ENCODE measurements around the gene MSLN. TPM values are rescaled to one million over a fixed set of nuclear protein-coding genes. Genes with fewer than 3 reads are reported as not detected.

The MSLN gene
- total RNA-seq, 6 experiments from 2014 or later, result 0.25 TPM; not detected in 5

DNA sequence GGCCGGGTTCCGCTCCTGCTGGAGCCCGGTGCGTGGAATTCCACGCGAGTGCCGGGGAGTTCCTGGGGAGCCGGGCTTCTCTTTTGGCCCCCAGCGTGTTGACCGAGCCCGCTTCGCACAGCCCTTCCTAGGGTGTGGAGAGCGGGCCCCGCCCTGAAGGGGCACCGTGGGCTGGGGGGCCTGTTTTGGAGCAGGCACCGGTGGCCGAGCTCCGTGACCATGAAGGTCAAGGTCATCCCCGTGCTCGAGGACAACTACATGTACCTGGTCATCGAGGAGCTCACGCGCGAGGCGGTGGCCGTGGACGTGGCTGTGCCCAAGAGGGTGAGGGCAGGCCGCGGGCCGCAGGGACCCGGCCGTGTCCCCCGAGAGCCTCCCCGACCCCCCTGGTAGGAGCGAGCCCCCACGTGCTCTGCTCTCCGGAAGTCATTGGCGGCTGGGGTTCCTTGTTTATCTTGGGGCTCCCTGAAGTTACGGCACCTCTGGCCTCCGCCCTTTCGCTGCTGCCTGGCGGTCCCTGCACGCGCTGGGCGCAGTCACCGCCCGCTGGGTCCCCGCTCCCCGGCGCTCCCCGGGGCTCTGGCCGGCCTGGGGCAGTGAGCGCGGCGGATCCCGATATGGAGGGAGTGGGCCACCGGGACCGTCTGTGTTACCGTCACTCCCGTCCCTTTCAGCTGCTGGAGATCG lies 33.1 kb upstream of the MSLN start:
- TF ChIP-seq, protein P1, sequence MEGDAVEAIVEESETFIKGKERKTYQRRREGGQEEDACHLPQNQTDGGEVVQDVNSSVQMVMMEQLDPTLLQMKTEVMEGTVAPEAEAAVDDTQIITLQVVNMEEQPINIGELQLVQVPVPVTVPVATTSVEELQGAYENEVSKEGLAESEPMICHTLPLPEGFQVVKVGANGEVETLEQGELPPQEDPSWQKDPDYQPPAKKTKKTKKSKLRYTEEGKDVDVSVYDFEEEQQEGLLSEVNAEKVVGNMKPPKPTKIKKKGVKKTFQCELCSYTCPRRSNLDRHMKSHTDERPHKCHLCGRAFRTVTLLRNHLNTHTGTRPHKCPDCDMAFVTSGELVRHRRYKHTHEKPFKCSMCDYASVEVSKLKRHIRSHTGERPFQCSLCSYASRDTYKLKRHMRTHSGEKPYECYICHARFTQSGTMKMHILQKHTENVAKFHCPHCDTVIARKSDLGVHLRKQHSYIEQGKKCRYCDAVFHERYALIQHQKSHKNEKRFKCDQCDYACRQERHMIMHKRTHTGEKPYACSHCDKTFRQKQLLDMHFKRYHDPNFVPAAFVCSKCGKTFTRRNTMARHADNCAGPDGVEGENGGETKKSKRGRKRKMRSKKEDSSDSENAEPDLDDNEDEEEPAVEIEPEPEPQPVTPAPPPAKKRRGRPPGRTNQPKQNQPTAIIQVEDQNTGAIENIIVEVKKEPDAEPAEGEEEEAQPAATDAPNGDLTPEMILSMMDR (IDR thresholded peaks at IDR 0.05), result no peak
- TF ChIP-seq POLR2A (IDR thresholded peaks at IDR 0.05), result no peak
- H3K4me3 ChIP-seq, result peak overlapping the region; percentile 18 to 40 (median 25)
- no peak for ATAC-seq
- peak in 1 of 3 donors; percentile 32 for DNase-seq
- peaks cover 0 to 3% (median 0%) of the 10 kb centered on the region in 4 donors for H3K36me3 ChIP-seq
- peaks cover 0 to 15% (median 0%) of the 10 kb centered on the region in 4 donors for H3K4me1 ChIP-seq
- H3K27ac ChIP-seq, result no peak overlapping the region
- no peaks in the 10 kb centered on the region for H3K27me3 ChIP-seq
- WGBS (ENCODE audit: insufficient coverage, low coverage, low lambda C conversion rate, missing lambda C conversion rate), result no CpG with 5 or more reads among the region's 61 CpGs
- no peaks in the 10 kb centered on the region for H3K9me3 ChIP-seq
- intact Hi-C loops (cut with DNase I), result no loop called here

DNA sequence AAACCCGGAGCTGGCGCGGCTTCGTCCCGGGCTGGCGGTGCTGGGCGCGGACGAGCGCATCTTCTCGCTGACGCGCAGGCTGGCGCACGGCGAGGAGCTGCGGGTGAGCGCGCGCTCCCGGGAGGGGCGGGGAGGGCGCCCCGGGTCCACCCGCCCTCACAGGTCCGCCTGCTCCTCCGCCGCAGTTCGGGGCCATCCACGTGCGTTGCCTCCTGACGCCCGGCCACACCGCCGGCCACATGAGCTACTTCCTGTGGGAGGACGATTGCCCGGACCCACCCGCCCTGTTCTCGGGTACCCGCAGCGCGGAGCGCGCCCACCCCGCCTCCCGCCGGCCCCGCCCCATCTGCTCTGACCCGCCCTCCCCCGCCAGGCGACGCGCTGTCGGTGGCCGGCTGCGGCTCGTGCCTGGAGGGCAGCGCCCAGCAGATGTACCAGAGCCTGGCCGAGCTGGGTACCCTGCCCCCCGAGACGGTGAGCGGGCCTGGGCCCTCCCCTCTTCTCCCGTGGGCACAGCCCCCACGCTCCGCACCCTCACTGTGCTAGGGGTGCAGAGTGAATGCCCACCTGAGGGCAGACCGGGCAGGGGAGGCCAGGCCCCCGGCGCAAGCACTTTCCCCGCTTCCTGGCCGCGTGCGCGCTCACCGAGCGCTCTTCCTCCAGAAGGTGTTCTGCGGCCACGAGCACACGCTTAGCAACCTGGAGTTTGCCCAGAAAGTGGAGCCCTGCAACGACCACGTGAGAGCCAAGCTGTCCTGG lies 32.2 kb upstream of the MSLN start:
- no peak overlapping the region for H3K27ac ChIP-seq
- TF ChIP-seq, protein P1 (IDR thresholded peaks at IDR 0.05), result no peak
- no peak for TF ChIP-seq POLR2A (IDR thresholded peaks at IDR 0.05)
- peaks cover 0 to 15% (median 0%) of the 10 kb centered on the region in 4 donors for H3K4me1 ChIP-seq
- peaks cover 0 to 3% (median 0%) of the 10 kb centered on the region in 4 donors for H3K36me3 ChIP-seq
- H3K9me3 ChIP-seq, result no peaks in the 10 kb centered on the region
- no peaks in the 10 kb centered on the region for H3K27me3 ChIP-seq
- peak overlapping the region; percentile 18 to 40 (median 25) for H3K4me3 ChIP-seq
- intact Hi-C loops (cut with DNase I), result no loop called here
- ATAC-seq, result peak; percentile 43 to 53 (median 44)
- peak in 2 of 3 donors; percentile 57 to 59 for DNase-seq
- WGBS (ENCODE audit: insufficient coverage, low coverage, low lambda C conversion rate, missing lambda C conversion rate), result 5% methylated on average over 19 of the region's 80 CpGs

DNA sequence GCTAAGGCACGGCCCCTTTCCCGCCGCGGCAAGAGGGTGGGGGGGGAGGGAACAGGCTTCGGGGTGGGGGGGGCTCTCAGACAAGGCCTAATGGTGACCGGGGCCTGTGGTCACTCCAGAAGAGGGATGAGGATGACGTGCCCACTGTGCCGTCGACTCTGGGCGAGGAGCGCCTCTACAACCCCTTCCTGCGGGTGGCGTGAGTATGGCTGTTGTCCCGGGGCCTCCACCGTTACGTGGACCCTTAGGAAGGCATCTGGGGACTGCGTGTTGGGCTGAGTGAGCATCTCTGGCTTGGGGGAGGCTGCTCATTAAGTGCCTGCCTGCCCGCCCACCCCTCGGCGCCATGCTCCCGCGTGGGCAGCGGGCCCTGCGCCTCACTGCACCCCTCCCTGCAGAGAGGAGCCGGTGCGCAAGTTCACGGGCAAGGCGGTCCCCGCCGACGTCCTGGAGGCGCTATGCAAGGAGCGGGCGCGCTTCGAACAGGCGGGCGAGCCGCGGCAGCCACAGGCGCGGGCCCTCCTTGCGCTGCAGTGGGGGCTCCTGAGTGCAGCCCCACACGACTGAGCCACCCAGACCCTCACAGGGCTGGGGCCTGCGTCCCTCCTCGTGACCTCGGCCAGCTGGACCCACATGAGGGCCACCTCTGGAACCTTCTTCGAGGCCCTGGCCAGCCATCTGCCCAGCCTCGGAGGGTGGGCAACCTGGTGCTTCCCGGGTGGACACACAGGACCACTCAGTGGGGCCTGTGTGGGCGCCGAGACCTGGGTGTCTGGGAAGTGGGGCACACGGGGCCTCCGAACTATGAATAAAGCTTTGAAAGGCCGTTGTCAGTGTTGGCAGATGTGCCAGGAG lies 31.4 kb upstream of the MSLN start:
- 11% methylated on average over 7 of the region's 55 CpGs for WGBS (ENCODE audit: insufficient coverage, low coverage, low lambda C conversion rate, missing lambda C conversion rate)
- Histone ChIP-seq H3K36me3 (peaks cover 0 to 5% (median 0%) of the 10 kb centered on the region in 4 donors), H3K27ac (no peak overlapping the region), H3K4me1 (peaks cover 0 to 15% (median 0%) of the 10 kb centered on the region in 4 donors), H3K9me3 (no peaks in the 10 kb centered on the region), H3K4me3 (no peak overlapping the region), H3K27me3 (no peaks in the 10 kb centered on the region)
- ATAC-seq (no peak), DNase-seq (peak in 1 of 3 donors; percentile 43)
- intact Hi-C loops (cut with DNase I), result no loop called here
- TF ChIP-seq, protein P1 (IDR thresholded peaks at IDR 0.05), result no peak
- no peak for TF ChIP-seq POLR2A (IDR thresholded peaks at IDR 0.05)
